ENCODE results near the gene RAB27B. TPM values are rescaled to one million over a fixed set of nuclear protein-coding genes. Genes with fewer than 3 reads are reported as not detected.
A peak's percentile ranks its signal among the peaks of the same experiment; 100 is the strongest.
"Not testable (repeated sequence)": the region's sequence is repeated elsewhere in the genome, so short reads cannot be mapped to it uniquely, and the experiment has no call there.

Gene RAB27B
- polyA plus RNA-seq, 4 donors = 2.0 to 7.5 (median 3.9) TPM

- Histone ChIP-seq H3K4me1 (ENCODE audit: control insufficient read depth in 3 of 3, insufficient read depth in 2 of 3, low read depth in 1 of 3, low read length in 2 of 3) (no peaks in the 10 kb centered on the region), H3K27me3 (ENCODE audit: control insufficient read depth in 3 of 3, insufficient read depth in 3 of 3, low read length in 3 of 3) (no peaks in the 10 kb centered on the region), H3K9me3 (ENCODE audit: control insufficient read depth in 2 of 2, insufficient read depth in 1 of 2, low read depth in 1 of 2, low read length in 1 of 2) (no peaks in the 10 kb centered on the region), H3K27ac (ENCODE audit: low read depth in 1 of 3, low read length in 2 of 3) (no peak overlapping the region), H3K36me3 (ENCODE audit: control insufficient read depth in 3 of 3, insufficient read depth in 2 of 3, low read depth in 1 of 3, low read length in 3 of 3) (no peaks in the 10 kb centered on the region), H3K4me3 (ENCODE audit: low read depth in 1 of 3, low read length in 3 of 3) (no peak overlapping the region)
- DNase-seq = no peak
- peak; percentile 59 for FAIRE-seq
These were observed 21.8 kb upstream of the RAB27B start for GRCh38 chr18:54806526-54806925.

GRCh38 chr18:54807303-54807702, 21.0 kb upstream of the RAB27B start:
- DNase-seq (no peak), FAIRE-seq (no peak)
- H3K4me1 ChIP-seq (ENCODE audit: control insufficient read depth in 3 of 3, insufficient read depth in 2 of 3, low read depth in 1 of 3, low read length in 2 of 3) = no peaks in the 10 kb centered on the region
- no peaks in the 10 kb centered on the region for H3K9me3 ChIP-seq (ENCODE audit: control insufficient read depth in 2 of 2, insufficient read depth in 1 of 2, low read depth in 1 of 2, low read length in 1 of 2)
- H3K27me3 ChIP-seq (ENCODE audit: control insufficient read depth in 3 of 3, insufficient read depth in 3 of 3, low read length in 3 of 3) = no peaks in the 10 kb centered on the region
- no peak overlapping the region for H3K4me3 ChIP-seq (ENCODE audit: low read depth in 1 of 3, low read length in 3 of 3)
- no peaks in the 10 kb centered on the region for H3K36me3 ChIP-seq (ENCODE audit: control insufficient read depth in 3 of 3, insufficient read depth in 2 of 3, low read depth in 1 of 3, low read length in 3 of 3)
- 87 to 95% (median 90%) methylated on average over 2 of the region's 2 CpGs for WGBS, 3 donors
- no peak overlapping the region for H3K27ac ChIP-seq (ENCODE audit: low read depth in 1 of 3, low read length in 2 of 3)

- 92 to 97% (median 92%) methylated on average over 5 of the region's 5 CpGs for WGBS, 3 donors
- not testable (repeated sequence) for H3K4me3 ChIP-seq (ENCODE audit: low read depth in 1 of 3, low read length in 3 of 3); DNase-seq; H3K27me3 ChIP-seq (ENCODE audit: control insufficient read depth in 3 of 3, insufficient read depth in 3 of 3, low read length in 3 of 3); H3K27ac ChIP-seq (ENCODE audit: low read depth in 1 of 3, low read length in 2 of 3); H3K4me1 ChIP-seq (ENCODE audit: control insufficient read depth in 3 of 3, insufficient read depth in 2 of 3, low read depth in 1 of 3, low read length in 2 of 3); H3K36me3 ChIP-seq (ENCODE audit: control insufficient read depth in 3 of 3, insufficient read depth in 2 of 3, low read depth in 1 of 3, low read length in 3 of 3); H3K9me3 ChIP-seq (ENCODE audit: control insufficient read depth in 2 of 2, insufficient read depth in 1 of 2, low read depth in 1 of 2, low read length in 1 of 2); FAIRE-seq
These were observed 17.6 kb upstream of the RAB27B start for GRCh38 chr18:54810662-54811061.

- Histone ChIP-seq H3K36me3 (ENCODE audit: control insufficient read depth in 3 of 3, insufficient read depth in 2 of 3, low read depth in 1 of 3, low read length in 3 of 3) (no peaks in the 10 kb centered on the region), H3K4me1 (ENCODE audit: control insufficient read depth in 3 of 3, insufficient read depth in 2 of 3, low read depth in 1 of 3, low read length in 2 of 3) (no peaks in the 10 kb centered on the region)
- no peak for FAIRE-seq
These were observed 15.4 kb upstream of the RAB27B start for GRCh38 chr18:54812885-54813284.

GRCh38 chr18:54813305-54813704, 15.0 kb upstream of the RAB27B start:
- H3K4me1 ChIP-seq (ENCODE audit: control insufficient read depth in 3 of 3, insufficient read depth in 2 of 3, low read depth in 1 of 3, low read length in 2 of 3) = no peaks in the 10 kb centered on the region
- no peak for DNase-seq
- no peaks in the 10 kb centered on the region for H3K9me3 ChIP-seq (ENCODE audit: control insufficient read depth in 2 of 2, insufficient read depth in 1 of 2, low read depth in 1 of 2, low read length in 1 of 2)
- no peak overlapping the region for H3K27ac ChIP-seq (ENCODE audit: low read depth in 1 of 3, low read length in 2 of 3)
- H3K27me3 ChIP-seq (ENCODE audit: control insufficient read depth in 3 of 3, insufficient read depth in 3 of 3, low read length in 3 of 3) = no peaks in the 10 kb centered on the region
- H3K4me3 ChIP-seq (ENCODE audit: low read depth in 1 of 3, low read length in 3 of 3) = no peak overlapping the region
- WGBS, 3 donors = 62 to 83% (median 79%) methylated on average over 1 of the region's 1 CpG
- no peaks in the 10 kb centered on the region for H3K36me3 ChIP-seq (ENCODE audit: control insufficient read depth in 3 of 3, insufficient read depth in 2 of 3, low read depth in 1 of 3, low read length in 3 of 3)
- FAIRE-seq = no peak

More at GRCh38 chr18:54812885-54813284, 15.4 kb upstream of the RAB27B start:
- no peaks in the 10 kb centered on the region for H3K27me3 ChIP-seq (ENCODE audit: control insufficient read depth in 3 of 3, insufficient read depth in 3 of 3, low read length in 3 of 3)
- H3K27ac ChIP-seq (ENCODE audit: low read depth in 1 of 3, low read length in 2 of 3) = no peak overlapping the region
- peak in 1 of 2 donors; percentile 14 for DNase-seq
- 68 to 90% (median 69%) methylated on average over 2 of the region's 2 CpGs for WGBS, 3 donors
- no peak overlapping the region for H3K4me3 ChIP-seq (ENCODE audit: low read depth in 1 of 3, low read length in 3 of 3)
- no peaks in the 10 kb centered on the region for H3K9me3 ChIP-seq (ENCODE audit: control insufficient read depth in 2 of 2, insufficient read depth in 1 of 2, low read depth in 1 of 2, low read length in 1 of 2)

GRCh38 chr18:54813977-54814565, 14.2 kb upstream of the RAB27B start:
- no peaks in the 10 kb centered on the region for H3K36me3 ChIP-seq (ENCODE audit: control insufficient read depth in 3 of 3, insufficient read depth in 2 of 3, low read depth in 1 of 3, low read length in 3 of 3)
- H3K4me3 ChIP-seq (ENCODE audit: low read depth in 1 of 3, low read length in 3 of 3) = no peak overlapping the region
- no peaks in the 10 kb centered on the region for H3K27me3 ChIP-seq (ENCODE audit: control insufficient read depth in 3 of 3, insufficient read depth in 3 of 3, low read length in 3 of 3)
- DNase-seq (no peak), FAIRE-seq (no peak)
- no peak overlapping the region for H3K27ac ChIP-seq (ENCODE audit: low read depth in 1 of 3, low read length in 2 of 3)
- H3K4me1 ChIP-seq (ENCODE audit: control insufficient read depth in 3 of 3, insufficient read depth in 2 of 3, low read depth in 1 of 3, low read length in 2 of 3) = no peaks in the 10 kb centered on the region
- no peaks in the 10 kb centered on the region for H3K9me3 ChIP-seq (ENCODE audit: control insufficient read depth in 2 of 2, insufficient read depth in 1 of 2, low read depth in 1 of 2, low read length in 1 of 2)
- WGBS, 3 donors = 36 to 58% (median 44%) methylated on average over 1 of the region's 1 CpG

GRCh38 chr18:54815086-54815485, 13.2 kb upstream of the RAB27B start:
- Histone ChIP-seq H3K9me3 (ENCODE audit: control insufficient read depth in 2 of 2, insufficient read depth in 1 of 2, low read depth in 1 of 2, low read length in 1 of 2) (no peaks in the 10 kb centered on the region), H3K4me3 (ENCODE audit: low read depth in 1 of 3, low read length in 3 of 3) (no peak overlapping the region), H3K27ac (ENCODE audit: low read depth in 1 of 3, low read length in 2 of 3) (no peak overlapping the region), H3K36me3 (ENCODE audit: control insufficient read depth in 3 of 3, insufficient read depth in 2 of 3, low read depth in 1 of 3, low read length in 3 of 3) (no peaks in the 10 kb centered on the region), H3K4me1 (ENCODE audit: control insufficient read depth in 3 of 3, insufficient read depth in 2 of 3, low read depth in 1 of 3, low read length in 2 of 3) (no peaks in the 10 kb centered on the region), H3K27me3 (ENCODE audit: control insufficient read depth in 3 of 3, insufficient read depth in 3 of 3, low read length in 3 of 3) (no peaks in the 10 kb centered on the region)
- DNase-seq (no peak), FAIRE-seq (no peak)
- WGBS, 3 donors = 71 to 92% (median 89%) methylated on average over 2 of the region's 2 CpGs

GRCh38 chr18:54820785-54821275, 7.4 kb upstream of the RAB27B start:
- not testable (repeated sequence) for H3K27me3 ChIP-seq (ENCODE audit: control insufficient read depth in 3 of 3, insufficient read depth in 3 of 3, low read length in 3 of 3); H3K9me3 ChIP-seq (ENCODE audit: control insufficient read depth in 2 of 2, insufficient read depth in 1 of 2, low read depth in 1 of 2, low read length in 1 of 2); H3K36me3 ChIP-seq (ENCODE audit: control insufficient read depth in 3 of 3, insufficient read depth in 2 of 3, low read depth in 1 of 3, low read length in 3 of 3); H3K4me3 ChIP-seq (ENCODE audit: low read depth in 1 of 3, low read length in 3 of 3); DNase-seq; H3K27ac ChIP-seq (ENCODE audit: low read depth in 1 of 3, low read length in 2 of 3); FAIRE-seq; H3K4me1 ChIP-seq (ENCODE audit: control insufficient read depth in 3 of 3, insufficient read depth in 2 of 3, low read depth in 1 of 3, low read length in 2 of 3)
- 74 to 92% (median 82%) methylated on average over 2 of the region's 2 CpGs for WGBS, 3 donors

Measured in small intestine (tissue), 7 donors.